Left lobe of liver (tissue), 2 donors: ENCODE measurements around the gene ANKS1A. TPM values are rescaled to one million over a fixed set of nuclear protein-coding genes. Genes with fewer than 3 reads are reported as not detected.
"Not testable (repeated sequence)": the region's sequence is repeated elsewhere in the genome, so short reads cannot be mapped to it uniquely, and the experiment has no call there.

ENCODE experiments used
- ATAC-seq: fragments of 200-7000 bp; cut with Tn5 transposase; one replicate; pipeline ENCODE4 v1.9.1; 2020; ENCODE audit warnings: mild to moderate bottlenecking, moderate library complexity
- DNase-seq: peaks from one replicate; pipeline ENCODE4 v3.0.0-alpha.2; 2020; ENCODE audit warnings: low spot score
- total RNA-seq: library from RNA; stranded (reverse); gene quantifications from one replicate; pipeline ENCODE4 v1.2.1, GENCODE V29; 2021
- donor health status: DM: no; HTN: no; CAD: no; lungs with moderate emphysema.
- donor health status: DM: no; HTN: yes; CAD: no.

Gene ANKS1A
- total RNA-seq, 1 donor from 2014 or later: 13.4 TPM

- no peak for ATAC-seq
- DNase-seq: no peak
Observed at GRCh38 chr6:35089935-35090505, 201.0 kb downstream of the ANKS1A start.

- no peak for DNase-seq
- ATAC-seq: no peak
Observed at GRCh38 chr6:35090734-35091133, 201.7 kb downstream of the ANKS1A start.

- ATAC-seq (no peak), DNase-seq (no peak)
Observed at GRCh38 chr6:35091346-35092083, 202.5 kb downstream of the ANKS1A start.

GRCh38 chr6:35092362-35093117, 203.5 kb downstream of the ANKS1A start:
- ATAC-seq (no peak), DNase-seq (no peak)

- ATAC-seq (no peak), DNase-seq (no peak)
Observed at GRCh38 chr6:35093118-35093445, 204.0 kb downstream of the ANKS1A start.

GRCh38 chr6:35093783-35094182, 204.7 kb downstream of the ANKS1A start:
- no peak for ATAC-seq

GRCh38 chr6:35094183-35094582, 205.1 kb downstream of the ANKS1A start:
- ATAC-seq (peak; percentile 55), DNase-seq (no peak)

More at GRCh38 chr6:35093783-35094182, 204.7 kb downstream of the ANKS1A start:
- no peak for DNase-seq

- DNase-seq (no peak), ATAC-seq (peak; percentile 61)
Observed at GRCh38 chr6:35096129-35096862, 207.2 kb downstream of the ANKS1A start.

- DNase-seq (no peak), ATAC-seq (no peak)
Observed at GRCh38 chr6:35099116-35099515, 210.1 kb downstream of the ANKS1A start.

GRCh38 chr6:35105078-35105477, 216.0 kb downstream of the ANKS1A start:
- ATAC-seq (no peak), DNase-seq (no peak)

GRCh38 chr6:35106061-35106460, 217.0 kb downstream of the ANKS1A start:
- DNase-seq, ATAC-seq: not testable (repeated sequence)

GRCh38 chr6:35107208-35107607, 218.2 kb downstream of the ANKS1A start:
- DNase-seq, ATAC-seq: not testable (repeated sequence)

GRCh38 chr6:35107761-35108160, 218.7 kb downstream of the ANKS1A start:
- DNase-seq: not testable (repeated sequence)

GRCh38 chr6:35108309-35108885, 219.3 kb downstream of the ANKS1A start:
- DNase-seq (no peak), ATAC-seq (no peak)

More at GRCh38 chr6:35107761-35108160, 218.7 kb downstream of the ANKS1A start:
- not testable (repeated sequence) for ATAC-seq

GRCh38 chr6:35120746-35121145, 231.7 kb downstream of the ANKS1A start:
- DNase-seq (no peak), ATAC-seq (no peak)

- DNase-seq: no peak
- no peak for ATAC-seq
Observed at GRCh38 chr6:35124356-35124755, 235.3 kb downstream of the ANKS1A start.

- ATAC-seq (no peak), DNase-seq (no peak)
Observed at GRCh38 chr6:35128042-35128441, 239.0 kb downstream of the ANKS1A start.

- no peak for DNase-seq
- no peak for ATAC-seq
Observed at GRCh38 chr6:35128496-35128895, 239.4 kb downstream of the ANKS1A start.

- no peak for DNase-seq
- ATAC-seq: no peak
Observed at GRCh38 chr6:35136185-35136584, 247.1 kb downstream of the ANKS1A start.

- not testable (repeated sequence) for ATAC-seq, DNase-seq
Observed at GRCh38 chr6:35138191-35138590, 249.1 kb downstream of the ANKS1A start.

GRCh38 chr6:35139470-35139869, 250.4 kb downstream of the ANKS1A start:
- ATAC-seq: peak; percentile 88
- no peak for DNase-seq
